Germinal center (tissue), 1 donor: ENCODE measurements around the gene HOXC13.

Source experiments
- DNase-seq: peaks from one replicate; pipeline ENCODE4 v3.0.0; 2012; ENCODE audit warnings: mixed read lengths, low spot score

HOXC13 gene

DNA sequence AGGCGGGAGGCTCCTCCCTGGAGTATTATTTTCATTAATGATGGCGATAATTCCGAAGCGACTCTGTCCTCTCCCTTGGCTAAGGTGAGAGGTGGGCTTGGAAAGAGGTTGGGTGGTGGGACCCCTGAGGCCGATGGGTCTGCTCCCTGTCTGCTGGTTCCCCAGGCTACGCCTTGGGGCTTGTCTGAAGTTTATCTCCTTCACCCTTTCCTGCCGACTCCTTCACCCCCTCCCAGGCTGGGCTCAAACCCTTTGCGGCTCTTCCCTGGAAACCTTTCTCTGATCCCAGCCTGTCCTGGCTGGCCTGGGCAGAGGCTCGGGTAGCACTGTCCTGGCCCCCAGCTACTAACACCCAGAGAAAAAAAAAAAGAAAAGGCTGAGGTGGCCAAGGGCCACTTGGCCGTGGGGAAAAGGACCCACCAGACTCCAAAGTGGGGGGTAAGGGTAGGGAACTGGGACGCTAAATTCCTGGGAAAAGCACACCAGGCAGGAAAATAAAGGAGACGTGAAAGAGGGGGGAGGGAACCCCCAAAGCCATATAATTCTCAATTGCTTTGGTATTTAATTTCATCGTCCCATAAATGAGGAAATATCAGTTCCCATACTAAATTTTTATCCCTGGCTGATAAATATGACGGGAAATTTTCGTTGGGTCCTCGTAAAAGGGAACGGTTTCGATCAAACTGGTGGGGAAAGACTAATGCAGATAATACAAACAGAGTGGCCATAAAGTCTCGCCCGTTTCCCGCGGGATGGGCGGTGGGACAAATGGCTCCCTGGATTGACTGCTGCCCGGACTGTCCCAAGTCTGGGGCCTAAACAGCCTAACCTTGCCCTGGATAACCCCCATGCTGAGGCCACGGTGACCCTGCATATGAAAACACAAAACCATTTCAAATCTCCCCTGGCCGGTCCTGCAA is 44.3 kb downstream of the HOXC13 start:
- DNase-seq: no peak

- DNase-seq: no peak
These were observed 44.9 kb downstream of the HOXC13 start for GRCh38 chr12:53983568-53983949.

- no peak for DNase-seq
These were observed 45.4 kb downstream of the HOXC13 start for GRCh38 chr12:53983950-53984572.

GRCh38 chr12:53984901-53985691 is 46.5 kb downstream of the HOXC13 start, which contains the start of gene HOXC10:
Gene HOXC10 (plus strand): TSS chr12:53985146. CDS start chr12:53985260, 114 bp downstream.
- DNase-seq: peak; percentile 87

GRCh38 chr12:53985692-53985993 is 47.0 kb downstream of the HOXC13 start:
- DNase-seq: no peak

- peak; percentile 63 for DNase-seq
These were observed 47.5 kb downstream of the HOXC13 start for GRCh38 chr12:53985994-53986685.

GRCh38 chr12:53986686-53987483 is 48.3 kb downstream of the HOXC13 start:
- DNase-seq: no peak

- DNase-seq: no peak
These were observed 49.2 kb downstream of the HOXC13 start for GRCh38 chr12:53987787-53988230.

- no peak for DNase-seq
These were observed 50.1 kb downstream of the HOXC13 start for GRCh38 chr12:53988541-53989226.

DNA sequence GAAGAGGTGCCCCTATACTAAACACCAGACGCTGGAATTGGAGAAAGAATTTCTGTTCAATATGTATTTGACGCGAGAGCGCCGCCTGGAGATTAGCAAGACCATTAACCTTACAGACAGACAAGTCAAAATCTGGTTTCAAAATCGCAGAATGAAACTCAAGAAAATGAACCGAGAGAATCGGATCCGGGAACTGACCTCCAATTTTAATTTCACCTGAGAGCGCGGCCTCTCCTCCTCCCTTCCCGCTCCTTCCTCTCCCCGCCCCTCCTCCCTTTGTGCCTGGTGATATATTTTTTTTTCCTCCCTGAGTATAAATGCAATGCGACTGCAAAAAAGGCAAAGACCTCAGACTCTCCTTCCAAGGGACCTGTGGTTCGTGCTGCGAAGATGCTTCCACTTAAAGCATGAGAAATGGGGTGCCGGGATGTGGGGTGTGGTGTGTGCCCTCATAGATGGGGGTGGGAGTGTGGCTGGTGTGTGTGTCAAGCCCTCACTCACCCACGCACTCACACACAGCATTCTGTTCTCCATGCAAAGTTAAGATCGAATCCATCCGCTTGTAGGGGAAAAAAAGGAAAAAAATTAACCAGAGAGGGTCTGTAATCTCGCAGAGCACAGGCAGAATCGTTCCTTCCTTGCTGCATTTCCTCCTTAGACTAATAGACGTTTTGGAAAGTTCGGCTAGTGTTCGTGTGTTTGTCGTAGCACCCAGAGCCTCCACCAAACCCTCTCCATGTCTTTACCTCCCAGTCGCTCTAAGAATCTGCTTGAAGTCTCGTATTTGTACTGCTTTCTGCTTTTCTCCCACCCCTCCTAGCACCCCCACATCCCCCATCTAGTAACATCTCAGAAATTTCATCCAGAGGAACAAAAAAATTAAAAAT is 50.8 kb downstream of the HOXC13 start:
- DNase-seq: peak; percentile 36

GRCh38 chr12:53990311-53991076 is 51.9 kb downstream of the HOXC13 start:
- DNase-seq: no peak

GRCh38 chr12:53991077-53991460 is 52.4 kb downstream of the HOXC13 start:
- no peak for DNase-seq

GRCh38 chr12:53992377-53992889 is 53.8 kb downstream of the HOXC13 start:
- DNase-seq: no peak

DNA sequence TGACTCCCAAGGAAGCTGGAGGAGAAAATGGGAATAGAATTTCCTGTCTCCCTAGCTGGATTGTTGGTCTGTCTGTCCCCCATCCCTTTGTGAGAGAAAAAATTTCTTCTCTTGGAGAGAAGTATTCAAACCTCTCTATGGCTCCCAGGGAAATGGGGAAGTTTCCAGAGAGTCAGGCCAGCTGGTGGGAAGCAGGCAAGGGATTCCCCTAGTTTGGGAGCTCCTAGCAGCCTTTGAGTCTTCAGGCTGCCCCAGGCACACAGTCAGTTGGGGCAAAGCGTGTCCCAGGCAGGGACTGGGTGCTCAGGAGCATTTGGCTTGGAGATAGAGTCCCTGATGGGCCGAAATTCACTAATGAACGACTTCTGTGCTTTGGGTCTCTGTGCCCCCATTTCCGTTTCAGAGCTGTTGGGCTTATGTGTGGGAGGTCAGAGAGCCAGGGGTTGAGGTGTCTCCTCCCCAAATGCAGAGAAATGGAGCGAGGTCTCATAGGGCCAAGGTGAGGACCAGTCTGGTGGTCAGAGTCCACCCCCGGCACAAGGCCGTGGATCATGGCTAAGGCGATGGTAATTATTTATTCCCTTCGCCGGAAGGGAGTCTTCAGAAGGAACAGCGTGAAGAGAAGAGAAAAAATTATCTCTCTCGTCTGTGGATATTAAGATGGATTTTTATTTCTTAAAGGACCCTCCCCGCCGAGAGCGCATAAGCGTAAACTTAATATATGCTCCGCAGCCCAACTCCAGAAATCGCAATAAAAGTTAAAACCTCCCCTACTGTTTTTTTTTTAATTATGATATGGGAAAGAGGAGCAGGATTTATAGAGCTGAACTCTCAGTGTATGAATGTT is 54.8 kb downstream of the HOXC13 start:
- no peak for DNase-seq

DNA sequence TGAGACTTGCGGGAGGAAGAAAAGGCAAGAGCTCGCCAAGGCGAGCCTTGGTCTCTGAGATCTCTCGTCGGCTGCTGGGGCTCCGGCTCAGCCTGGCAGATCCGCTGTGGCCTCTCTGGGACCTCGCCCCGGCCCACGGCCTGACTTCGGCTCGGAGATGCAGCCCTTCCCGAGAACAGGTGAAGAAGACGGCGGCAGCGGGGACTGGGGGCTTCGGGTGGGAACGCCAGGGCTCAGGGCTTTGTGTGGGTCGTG is 55.3 kb downstream of the HOXC13 start:
- no peak for DNase-seq

DNA sequence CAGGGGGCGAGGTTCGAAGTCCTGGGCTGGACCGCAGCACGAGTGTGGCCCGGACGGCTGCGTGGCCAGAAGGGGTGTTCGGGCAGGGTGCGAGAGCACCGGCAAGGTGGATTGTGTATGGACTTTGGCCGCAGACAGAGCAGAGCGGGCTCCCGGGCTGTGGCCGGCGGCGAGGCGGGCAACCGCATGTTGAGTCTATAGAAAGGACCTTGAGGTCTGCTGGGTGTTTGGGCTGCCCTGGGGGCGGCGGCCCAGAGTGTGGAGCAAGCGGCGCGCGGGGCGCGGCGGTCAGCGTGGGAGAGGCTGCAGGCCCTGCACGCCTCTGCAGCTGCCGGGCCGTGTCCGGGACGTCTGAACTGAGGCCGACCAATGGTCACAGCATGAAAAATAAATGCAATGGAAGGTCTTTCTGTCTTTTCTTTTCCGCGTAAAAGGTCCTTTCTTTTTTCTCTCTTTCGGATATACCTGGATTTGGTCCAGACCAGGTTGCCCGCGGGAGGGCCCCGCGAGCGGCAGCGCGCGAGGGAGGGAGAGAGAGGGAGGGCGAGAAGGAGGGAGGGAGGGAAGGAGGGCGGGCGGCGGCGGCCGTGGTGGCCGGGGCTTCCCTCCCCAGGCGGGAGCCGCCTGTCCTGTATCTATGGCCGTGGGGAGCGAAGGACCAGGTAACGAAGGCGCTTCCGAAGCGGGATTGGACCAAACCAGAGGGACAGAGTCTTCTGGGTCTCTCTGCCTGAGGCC is 55.8 kb downstream of the HOXC13 start:
- DNase-seq: no peak

DNA sequence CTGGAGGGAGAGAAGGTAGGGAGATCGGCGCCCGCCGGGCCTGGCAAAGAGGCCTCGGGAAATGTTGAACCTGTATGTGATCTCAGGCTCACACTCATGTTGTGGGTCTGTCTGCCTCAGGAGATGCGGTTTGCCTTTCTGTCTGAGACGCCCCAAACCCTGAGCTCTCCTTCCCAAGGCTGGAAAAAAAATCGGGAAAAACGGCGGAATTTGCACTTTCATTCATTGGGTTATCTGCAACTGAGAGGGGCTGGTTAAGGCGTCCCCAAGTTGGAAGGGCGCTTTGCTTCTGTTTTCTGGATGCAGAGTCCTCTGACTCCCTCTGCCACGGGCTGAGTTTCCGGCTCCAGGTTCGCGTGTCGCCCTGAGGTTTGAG is 56.4 kb downstream of the HOXC13 start:
- no peak for DNase-seq
